NCI-H2107 (cell line): ENCODE data around the gene PHC2.
"Not testable (repeated sequence)": the region's sequence is repeated elsewhere in the genome, so short reads cannot be mapped to it uniquely, and the experiment has no call there.

Experiments
- DNase-seq: peaks from one replicate; lab custom pipeline; 2025; lab: John Stamatoyannopoulos, UW

Gene PHC2

GRCh38 chr1:33314416-33314815 lies 116.5 kb downstream of the PHC2 start:
- no peak for DNase-seq

GRCh38 chr1:33312413-33312749 lies 118.5 kb downstream of the PHC2 start:
- DNase-seq = no peak

DNA sequence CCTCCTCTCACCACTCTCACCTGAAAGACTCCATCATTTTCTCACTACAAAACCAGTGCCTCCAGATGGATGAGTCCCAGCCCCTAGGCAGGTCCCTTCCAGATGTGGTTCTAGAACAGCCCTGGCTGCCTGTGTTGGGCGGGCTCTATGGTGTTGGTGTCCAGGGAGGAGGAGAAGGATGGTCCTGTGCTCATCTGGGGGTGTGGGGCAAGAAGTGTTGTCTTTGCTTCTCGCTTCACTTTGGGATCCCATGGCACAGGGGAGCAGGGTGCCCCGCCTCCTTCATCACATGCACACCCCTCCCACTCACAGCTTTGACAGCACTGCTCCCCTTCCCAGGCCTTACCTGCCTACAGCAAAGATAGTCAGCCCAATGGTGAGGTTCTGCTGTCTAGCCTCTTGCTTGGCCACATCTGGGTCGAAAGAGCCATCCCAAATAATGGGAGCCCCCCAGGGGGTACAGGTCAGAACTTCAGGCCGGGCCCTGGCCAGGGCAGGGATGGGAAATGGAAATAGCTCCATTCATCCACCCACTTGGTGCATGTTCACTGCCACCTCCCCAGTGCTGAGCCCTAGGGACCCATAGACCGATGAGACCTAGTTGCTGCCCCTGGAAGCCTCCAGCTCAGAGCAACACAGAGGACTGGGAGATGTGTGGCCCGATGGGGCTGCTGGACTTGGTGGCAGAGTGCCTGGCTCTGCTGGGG lies 119.0 kb downstream of the PHC2 start:
- no peak for DNase-seq

- no peak for DNase-seq
Measured at GRCh38 chr1:33310702-33311101, 120.2 kb downstream of the PHC2 start.

- DNase-seq = not testable (repeated sequence)
Measured at GRCh38 chr1:33309351-33309750, 121.5 kb downstream of the PHC2 start.

DNA sequence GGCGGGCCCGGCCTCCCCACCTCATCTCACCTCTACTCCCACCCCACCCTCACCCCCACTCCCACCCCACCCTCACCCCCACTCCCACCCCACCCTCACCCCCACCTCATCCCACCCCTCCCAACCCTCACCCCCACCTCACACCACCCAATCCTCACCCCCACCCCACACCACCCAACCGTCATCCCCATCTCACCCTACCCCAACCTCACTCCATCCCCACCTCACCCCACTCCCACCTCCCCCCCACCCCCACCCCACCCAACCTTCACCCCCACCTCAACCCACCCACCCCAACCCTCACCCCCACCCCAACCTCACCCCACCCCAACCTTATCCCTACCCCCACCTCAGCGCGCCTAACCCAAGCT lies 123.4 kb downstream of the PHC2 start:
- no peak for DNase-seq

GRCh38 chr1:33306653-33307493 lies 124.0 kb downstream of the PHC2 start:
- DNase-seq = no peak

- DNase-seq = no peak
Measured at GRCh38 chr1:33305816-33306652, 124.9 kb downstream of the PHC2 start.

DNA sequence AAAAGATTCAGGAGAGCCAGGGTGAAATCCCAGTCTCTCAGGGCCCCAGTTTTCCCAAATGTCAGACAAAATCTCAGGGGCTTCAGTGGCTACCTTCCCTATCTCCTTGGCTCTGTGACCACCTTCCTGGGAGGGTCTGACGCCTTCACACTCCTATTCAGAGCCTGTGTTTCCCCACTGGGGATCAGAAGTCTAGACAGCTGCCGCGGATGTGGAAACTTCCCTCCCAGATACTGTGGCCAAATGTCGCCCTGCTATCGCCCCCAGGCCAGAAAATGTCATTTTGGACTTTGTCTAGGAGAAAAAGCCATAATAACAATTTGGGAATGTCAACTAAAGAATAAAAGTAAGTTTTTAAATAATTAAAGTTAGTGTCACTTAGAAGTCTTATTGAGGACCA lies 125.9 kb downstream of the PHC2 start:
- DNase-seq = no peak

GRCh38 chr1:33302325-33302724 lies 128.6 kb downstream of the PHC2 start:
- DNase-seq = no peak

- DNase-seq = no peak
Measured at GRCh38 chr1:33301273-33301984, 129.5 kb downstream of the PHC2 start.

GRCh38 chr1:33300673-33301072 lies 130.2 kb downstream of the PHC2 start:
- DNase-seq = no peak

GRCh38 chr1:33299461-33300155 lies 131.3 kb downstream of the PHC2 start:
- DNase-seq = no peak

- peak; percentile 14 for DNase-seq
Measured at GRCh38 chr1:33298623-33299277, 132.1 kb downstream of the PHC2 start.

DNA sequence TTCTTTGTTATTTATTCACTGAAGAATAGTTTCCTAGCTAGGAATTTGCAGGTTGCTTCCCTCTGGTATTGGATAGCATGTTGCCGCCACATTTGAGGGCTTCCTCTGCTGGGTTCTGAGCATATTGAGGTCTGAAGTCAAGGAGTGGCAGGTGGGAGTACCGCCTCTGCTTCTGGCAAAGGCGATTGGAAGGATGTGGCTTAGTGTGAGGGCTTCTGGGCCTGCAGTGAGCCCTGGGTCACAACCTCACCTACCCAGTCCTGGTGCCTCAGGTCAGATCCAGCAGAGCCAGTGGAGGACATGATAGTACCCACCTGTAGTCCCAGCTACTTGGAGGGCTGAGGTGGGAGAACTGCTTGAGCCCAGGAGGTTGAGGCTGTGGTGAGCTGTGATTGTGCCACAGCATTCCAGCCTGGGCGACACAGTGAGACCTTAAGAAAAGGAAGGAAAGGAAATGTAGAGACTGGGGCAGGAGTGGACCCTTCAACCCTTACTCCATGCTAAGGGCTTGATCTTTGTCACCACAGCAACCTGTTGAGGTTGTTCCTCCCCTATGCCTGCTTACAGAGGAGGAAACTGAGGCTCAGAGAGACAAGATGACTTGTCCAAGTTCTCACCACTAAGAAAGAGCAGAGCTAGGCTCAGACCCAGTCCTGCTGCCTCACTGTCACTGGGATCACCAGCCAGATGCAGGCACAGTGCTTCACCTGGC lies 132.8 kb downstream of the PHC2 start:
- no peak for DNase-seq

DNA sequence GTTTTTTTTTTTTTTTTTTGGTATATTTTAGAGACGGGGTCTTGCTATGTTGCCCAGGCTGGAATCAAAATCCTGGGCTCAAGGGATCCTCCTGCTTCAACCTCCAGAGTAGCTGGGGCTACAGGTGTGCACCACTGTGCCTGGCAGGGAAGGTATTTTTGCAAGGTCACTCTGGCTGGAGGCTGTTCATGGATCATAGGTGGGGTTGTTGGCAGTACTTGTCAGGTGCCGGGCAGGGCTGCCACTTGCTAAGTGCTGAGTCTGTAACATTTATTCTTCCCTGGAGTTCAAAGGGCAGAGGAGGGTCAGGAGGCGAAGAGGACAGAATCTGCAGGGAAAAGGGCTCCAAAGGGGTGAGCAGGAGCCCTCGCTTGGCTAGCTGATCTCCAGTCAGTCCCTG lies 134.1 kb downstream of the PHC2 start:
- no peak for DNase-seq

- DNase-seq = no peak
Measured at GRCh38 chr1:33296082-33296458, 134.8 kb downstream of the PHC2 start.

GRCh38 chr1:33295450-33296081 lies 135.3 kb downstream of the PHC2 start:
- peak; percentile 87 for DNase-seq

- DNase-seq = no peak
Measured at GRCh38 chr1:33295023-33295422, 135.9 kb downstream of the PHC2 start.
